Liver (tissue), 9 donors: ENCODE data around the gene FAT4. TPM values are rescaled to one million over a fixed set of nuclear protein-coding genes. Genes with fewer than 3 reads are reported as not detected.

Source experiments
- DNase-seq: peaks from one replicate; pipeline ENCODE4 v3.0.0-alpha.2; 2017; ENCODE audit warnings: low spot score
- H3K27ac ChIP-seq, 2 donors: one replicate each; pipeline ENCODE4 v1.7.0; 2013; ENCODE audit warnings: inconsistent platforms in 2 of 2, low read length in 2 of 2, control low read depth in 1 of 2, low read depth in 1 of 2, mild to moderate bottlenecking in 1 of 2
- H3K27me3 ChIP-seq, 4 donors: one replicate each; pipeline versions ENCODE4 v1.6.1 to v1.7.0; 2013; ENCODE audit warnings: low read length in 3 of 4, inconsistent platforms in 1 of 4, mild to moderate bottlenecking in 1 of 4, moderate library complexity in 1 of 4; ENCODE audit not compliant: control insufficient read depth in 4 of 4, insufficient read depth in 4 of 4
- H3K36me3 ChIP-seq, 4 donors: one replicate each; pipeline versions ENCODE4 v1.6.1 to v1.7.0; 2013; ENCODE audit warnings: low read length in 3 of 4, mild to moderate bottlenecking in 3 of 4, low read depth in 1 of 4, moderate library complexity in 1 of 4; ENCODE audit not compliant: control insufficient read depth in 4 of 4, insufficient read depth in 3 of 4
- H3K4me1 ChIP-seq, 4 donors: one replicate each; pipeline versions ENCODE4 v1.6.1 to v1.7.0; 2013; ENCODE audit warnings: low read length in 3 of 4, mild to moderate bottlenecking in 3 of 4, moderate library complexity in 1 of 4; ENCODE audit not compliant: control insufficient read depth in 4 of 4, insufficient read depth in 4 of 4
- H3K4me3 ChIP-seq, 3 donors: one replicate each; pipeline versions ENCODE4 v1.6.1 to v1.7.0; 2013; ENCODE audit warnings: low read length in 3 of 3, control low read depth in 1 of 3, low read depth in 1 of 3, mild to moderate bottlenecking in 1 of 3
- H3K9ac ChIP-seq, 2 donors: one replicate each; pipeline ENCODE4 v1.7.0; 2013; ENCODE audit warnings: low read length in 2 of 2, mild to moderate bottlenecking in 2 of 2, moderate library complexity in 2 of 2, control low read depth in 1 of 2, low read depth in 1 of 2
- H3K9me3 ChIP-seq, 4 donors: one replicate each; pipeline versions ENCODE4 v1.6.1 to v1.7.0; 2013; ENCODE audit warnings: low read length in 3 of 4; ENCODE audit not compliant: control insufficient read depth in 4 of 4
- ATF3 ChIP-seq: IDR thresholded peaks from 2 replicates; pipeline ENCODE4 v1.6.1; 2016; ENCODE audit warnings: antibody characterized with exemption
- CTCF ChIP-seq: fragments of 150-350 bp; IDR thresholded peaks from 2 replicates; pipeline ENCODE4 v1.5.1; 2017; ENCODE audit warnings: improper control_type of control experiment, low read depth, low read length; ENCODE audit not compliant: missing input control
- EGR1 ChIP-seq, 2 donors: IDR thresholded peaks; 2 replicates each; pipeline ENCODE4 v1.6.1; 2016 to 2018; ENCODE audit warnings: antibody characterized with exemption in 2 of 2, low read depth in 2 of 2
- FOXA1 ChIP-seq: IDR thresholded peaks from 2 replicates; pipeline ENCODE4 v1.6.1; 2016; ENCODE audit warnings: antibody characterized with exemption
- FOXA2 ChIP-seq: IDR thresholded peaks from 2 replicates; pipeline ENCODE4 v1.6.1; 2016; ENCODE audit warnings: antibody characterized with exemption
- GABPA ChIP-seq, 2 donors: IDR thresholded peaks in 1 of 2; conservative IDR thresholded peaks in 1 of 2; 2 replicates each; pipeline ENCODE4 v1.6.1; 2016; ENCODE audit warnings: antibody characterized with exemption in 2 of 2, mild to moderate bottlenecking in 1 of 2, moderate library complexity in 1 of 2
- HNF4A ChIP-seq, 2 donors: conservative IDR thresholded peaks; 2 replicates each; pipeline ENCODE4 v1.6.1; 2016; ENCODE audit warnings: antibody characterized with exemption in 2 of 2, mild to moderate bottlenecking in 2 of 2
- HNF4G ChIP-seq: IDR thresholded peaks from 2 replicates; pipeline ENCODE4 v1.6.1; 2016; ENCODE audit warnings: antibody characterized with exemption
- JUND ChIP-seq, 2 donors: IDR thresholded peaks; 2 replicates each; pipeline ENCODE4 v1.6.1; 2016; ENCODE audit warnings: antibody characterized with exemption in 2 of 2
- NR2F2 ChIP-seq: IDR thresholded peaks from 2 replicates; pipeline ENCODE4 v1.6.1; 2016; ENCODE audit warnings: antibody characterized with exemption
- RAD21 ChIP-seq, 2 donors: IDR thresholded peaks; 2 replicates each; pipeline ENCODE4 v1.6.1; 2016; ENCODE audit warnings: antibody characterized with exemption in 2 of 2, mild to moderate bottlenecking in 2 of 2
- REST ChIP-seq: IDR thresholded peaks from 2 replicates; pipeline ENCODE4 v1.6.1; 2016; ENCODE audit warnings: antibody characterized with exemption, mild to moderate bottlenecking
- RXRA ChIP-seq, 2 donors: IDR thresholded peaks; 2 replicates each; pipeline ENCODE4 v1.6.1; 2017 to 2018; ENCODE audit warnings: antibody characterized with exemption in 2 of 2, mild to moderate bottlenecking in 1 of 2
- SP1 ChIP-seq: IDR thresholded peaks from 2 replicates; pipeline ENCODE4 v1.6.1; 2018; ENCODE audit warnings: antibody characterized with exemption, mild to moderate bottlenecking
- TAF1 ChIP-seq: conservative IDR thresholded peaks from 2 replicates; pipeline ENCODE4 v1.6.1; 2016; ENCODE audit warnings: antibody characterized with exemption, mild to moderate bottlenecking
- YY1 ChIP-seq: IDR thresholded peaks from 2 replicates; pipeline ENCODE4 v1.6.1; 2016; ENCODE audit warnings: antibody characterized with exemption, mild to moderate bottlenecking
- ZBTB33 ChIP-seq: IDR thresholded peaks from 2 replicates; pipeline ENCODE4 v1.6.1; 2016; ENCODE audit warnings: antibody characterized with exemption
- WGBS: extraction: QIAGEN DNeasy Blood & Tissue Kit; methylation state at CpG from one replicate; pipeline ENCODE4 v1.1.7; 2013; 5-methylcytosine and 5-hydroxymethylcytosine counted together
- polyA plus RNA-seq, 2 donors: library from polyadenylated mRNA; stranded (reverse) in 1 of 2; unstranded in 1 of 2; fragments of 200-250 nt in 1 of 2; fragments of >200 nt in 1 of 2; fragmentation: Nextera tagmentation in 1 of 2; extraction: Ambion mirVana in 1 of 2; gene quantifications; one replicate each; pipeline versions ENCODE4 v1.2.1 to v1.2.3, GENCODE V29; 2013 to 2015
- total RNA-seq, 2 donors: library from RNA; depleted of rRNA; stranded (reverse); fragments of >200 nt; gene quantifications; one replicate each; pipeline ENCODE4 v1.2.3, GENCODE V29; 2014
- TF ChIP-seq, protein P1 (sequence below): IDR thresholded peaks from 2 replicates; pipeline ENCODE4 v1.6.1; 2016; ENCODE audit warnings: antibody characterized with exemption
- donor health status: healthy.
- donor health status: healthy.
- donor health status: healthy.
- donor health status: healthy.
- donor health status: healthy.

Gene FAT4
- total and polyA plus RNA-seq, 4 donors, result 0.90 to 11.5 (median 4.1) TPM

DNA sequence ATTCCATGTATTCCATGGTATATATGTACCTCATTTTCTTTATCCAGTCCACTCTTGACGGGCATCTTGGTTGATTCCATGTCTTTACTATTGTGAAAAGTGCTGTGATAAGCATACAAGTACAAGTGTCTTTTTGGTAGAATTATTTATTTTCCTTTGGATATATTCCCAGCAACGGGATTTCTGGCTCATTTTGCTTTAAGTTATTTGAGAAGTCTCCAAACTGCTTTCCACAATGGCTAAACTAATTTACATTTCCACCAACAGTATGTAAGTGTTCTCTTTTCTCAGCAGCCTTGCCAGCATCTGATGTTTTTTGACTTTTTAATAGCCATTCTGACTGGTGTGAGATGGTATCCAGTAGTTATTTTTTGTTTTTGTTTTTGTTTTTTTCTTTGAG, 17.6 kb upstream of the FAT4 start:
- H3K4me3 ChIP-seq, result no peak overlapping the region
- no peak overlapping the region for H3K27ac ChIP-seq
- no peak for DNase-seq

More for the DNA sequence above, 17.6 kb upstream of the FAT4 start:
- 83% methylated on average over 2 of the region's 2 CpGs for WGBS
- no peak for TF ChIP-seq CTCF
- no peak for TF ChIP-seq TAF1
- no peak for TF ChIP-seq RXRA (IDR thresholded peaks at IDR 0.05)
- TF ChIP-seq GABPA (IDR thresholded peaks at IDR 0.05 in 1 of 2, conservative IDR thresholded peaks at IDR 0.05 in 1 of 2), result no peak
- TF ChIP-seq JUND (IDR thresholded peaks at IDR 0.05), result no peak
- TF ChIP-seq, protein P1, sequence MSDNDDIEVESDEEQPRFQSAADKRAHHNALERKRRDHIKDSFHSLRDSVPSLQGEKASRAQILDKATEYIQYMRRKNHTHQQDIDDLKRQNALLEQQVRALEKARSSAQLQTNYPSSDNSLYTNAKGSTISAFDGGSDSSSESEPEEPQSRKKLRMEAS, result no peak
- no peak for TF ChIP-seq HNF4G
- TF ChIP-seq HNF4A (conservative IDR thresholded peaks at IDR 0.05), result no peak
- no peak for TF ChIP-seq SP1
- TF ChIP-seq YY1, result no peak
- TF ChIP-seq ATF3, result no peak
- TF ChIP-seq ZBTB33, result no peak
- TF ChIP-seq NR2F2, result no peak
- no peak for TF ChIP-seq FOXA1
- no peak for TF ChIP-seq REST
- TF ChIP-seq EGR1 (IDR thresholded peaks at IDR 0.05; ENCODE audit: low read depth in 2 of 2), result no peak
- TF ChIP-seq FOXA2, result no peak
- TF ChIP-seq RAD21 (IDR thresholded peaks at IDR 0.05), result no peak
- no peak overlapping the region for H3K9ac ChIP-seq
- no peaks in the 10 kb centered on the region for H3K36me3 ChIP-seq
- H3K27me3 ChIP-seq, result no peaks in the 10 kb centered on the region
- no peaks in the 10 kb centered on the region for H3K4me1 ChIP-seq
- no peaks in the 10 kb centered on the region for H3K9me3 ChIP-seq
